Naive thymus-derived CD4-positive, alpha-beta T cell (primary cell): ENCODE measurements around the gene NKAPD1. TPM values are rescaled to one million over a fixed set of nuclear protein-coding genes. Genes with fewer than 3 reads are reported as not detected.
A peak's percentile ranks its signal among the peaks of the same experiment; 100 is the strongest.
"Not testable (repeated sequence)": the region's sequence is repeated elsewhere in the genome, so short reads cannot be mapped to it uniquely, and the experiment has no call there.

Source experiments
- ATAC-seq: fragments of 150-1000 bp; cut with Tn5 transposase; 2 replicates; pipeline ENCODE4 v1.10.0; 2021; ENCODE audit warnings: mild to moderate bottlenecking, moderate library complexity
- CTCF ChIA-PET: fragments of 350-600 bp; sonication (Branson Sonifier 250); formaldehyde crosslinking; loops from one replicate; lab custom pipeline; 2021; ENCODE audit warnings: antibody characterized with exemption; lab: Charles Lee
- POLR2A ChIA-PET: fragments of 350-600 bp; sonication (Branson Sonifier 250); formaldehyde crosslinking; loops from one replicate; lab custom pipeline; 2021; ENCODE audit warnings: antibody characterized with exemption, inconsistent platforms; lab: Charles Lee
- DNase-seq, 9 donors: peaks; one replicate each; pipeline versions ENCODE4 v3.0.0 to v3.0.0-alpha.2; 2020 to 2022; ENCODE audit warnings: mixed read lengths in 1 of 9
- H3K27ac ChIP-seq: one replicate; pipeline ENCODE4 v1.7.0; 2013; ENCODE audit warnings: mild to moderate bottlenecking, low read depth, low read length, moderate library complexity
- H3K27me3 ChIP-seq, 2 donors: one replicate each; pipeline ENCODE4 v1.7.0; 2013; ENCODE audit warnings: low read length in 2 of 2, mild to moderate bottlenecking in 2 of 2, moderate library complexity in 2 of 2; ENCODE audit not compliant: control insufficient read depth in 2 of 2, insufficient read depth in 2 of 2
- H3K36me3 ChIP-seq, 3 experiments: 1 replicate in 2 of 3; 2 replicates in 1 of 3; pipeline ENCODE4 v1.7.0; 2013; ENCODE audit warnings: low read length in 3 of 3, mild to moderate bottlenecking in 3 of 3, moderate library complexity in 1 of 3; ENCODE audit not compliant: insufficient read depth in 3 of 3, control insufficient read depth in 2 of 3
- H3K4me1 ChIP-seq, 2 donors: one replicate each; pipeline ENCODE4 v1.7.0; 2013; ENCODE audit warnings: low read length in 2 of 2, mild to moderate bottlenecking in 2 of 2, moderate library complexity in 1 of 2; ENCODE audit not compliant: control insufficient read depth in 2 of 2, insufficient read depth in 2 of 2
- H3K4me3 ChIP-seq: 2 replicates; pipeline ENCODE4 v1.7.0; 2013; ENCODE audit warnings: mild to moderate bottlenecking, low read length
- H3K9me3 ChIP-seq, 3 experiments: 1 replicate in 2 of 3; 2 replicates in 1 of 3; pipeline ENCODE4 v1.7.0; 2013; ENCODE audit warnings: low read length in 3 of 3; ENCODE audit not compliant: control insufficient read depth in 2 of 3
- H3K27ac Mint-ChIP-seq, 9 donors: one replicate each; pipeline ENCODE4 v1.8.0; 2020 to 2022; ENCODE audit warnings: mixed read lengths in 9 of 9, mild to moderate bottlenecking in 8 of 9, moderate library complexity in 5 of 9, inconsistent platforms in 2 of 9
- H3K27me3 Mint-ChIP-seq, 5 donors: one replicate each; pipeline ENCODE4 v1.8.0; 2021 to 2022; ENCODE audit warnings: mixed read lengths in 5 of 5, mild to moderate bottlenecking in 1 of 5
- H3K36me3 Mint-ChIP-seq, 5 donors: one replicate each; pipeline ENCODE4 v1.8.0; 2020 to 2022; ENCODE audit warnings: mixed read lengths in 5 of 5, mild to moderate bottlenecking in 3 of 5, inconsistent platforms in 1 of 5
- H3K4me1 Mint-ChIP-seq, 7 donors: one replicate each; pipeline ENCODE4 v1.8.0; 2020 to 2022; ENCODE audit warnings: mixed read lengths in 7 of 7, mild to moderate bottlenecking in 3 of 7, inconsistent platforms in 1 of 7
- H3K4me3 Mint-ChIP-seq, 10 donors: one replicate each; pipeline ENCODE4 v1.8.0; 2020 to 2022; ENCODE audit warnings: mild to moderate bottlenecking in 10 of 10, mixed read lengths in 10 of 10, moderate library complexity in 6 of 10, inconsistent platforms in 2 of 10
- H3K9me3 Mint-ChIP-seq, 11 donors: one replicate each; pipeline ENCODE4 v1.8.0; 2020 to 2022; ENCODE audit warnings: mixed read lengths in 11 of 11, mild to moderate bottlenecking in 4 of 11, inconsistent platforms in 1 of 11, moderate library complexity in 1 of 11
- intact Hi-C, 2 donors: fragments of 100-400 bp; cut with micrococcal nuclease; formaldehyde crosslinking; loops; one replicate each; pipeline ENCODE4 v1.15.1; 2023
- polyA plus RNA-seq, 2 donors: library from polyadenylated mRNA; unstranded; fragments of 300-500 nt; fragmentation: Illumina TruSeq; gene quantifications; one replicate each; pipeline ENCODE4 v1.2.3, GENCODE V29; 2021
- total RNA-seq, 6 experiments: library from RNA in 5 of 6; stranded (reverse) in 5 of 6; gene quantifications; 1 replicate in 5 of 6; 2 replicates in 1 of 6; pipeline ENCODE4 v1.2.3 and lab custom pipeline; 2021 to 2026

Gene NKAPD1, protein sequence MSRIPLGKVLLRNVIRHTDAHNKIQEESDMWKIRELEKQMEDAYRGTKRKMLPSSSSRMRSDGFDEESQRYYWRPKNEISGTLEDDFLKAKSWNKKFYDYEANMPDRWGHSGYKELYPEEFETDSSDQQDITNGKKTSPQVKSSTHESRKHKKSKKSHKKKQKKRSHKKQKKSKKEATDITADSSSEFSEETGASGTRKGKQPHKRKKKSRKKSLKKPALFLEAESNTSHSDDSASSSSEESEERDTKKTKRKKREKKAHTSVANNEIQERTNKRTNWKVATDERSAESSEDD
- total RNA-seq (10 to 100 TPM; 12.4 to 22.9 (median 19.7) TPM), polyA plus RNA-seq (10 to 100 TPM in 1 of 2 donors, 1 to 10 TPM in 1; 9.2 to 10.9 TPM), total RNA-seq (lab: John Stamatoyannopoulos, UW) (31.1 reads per million, percentile 60 among the genes with 10 or more reads in this experiment)

DNA sequence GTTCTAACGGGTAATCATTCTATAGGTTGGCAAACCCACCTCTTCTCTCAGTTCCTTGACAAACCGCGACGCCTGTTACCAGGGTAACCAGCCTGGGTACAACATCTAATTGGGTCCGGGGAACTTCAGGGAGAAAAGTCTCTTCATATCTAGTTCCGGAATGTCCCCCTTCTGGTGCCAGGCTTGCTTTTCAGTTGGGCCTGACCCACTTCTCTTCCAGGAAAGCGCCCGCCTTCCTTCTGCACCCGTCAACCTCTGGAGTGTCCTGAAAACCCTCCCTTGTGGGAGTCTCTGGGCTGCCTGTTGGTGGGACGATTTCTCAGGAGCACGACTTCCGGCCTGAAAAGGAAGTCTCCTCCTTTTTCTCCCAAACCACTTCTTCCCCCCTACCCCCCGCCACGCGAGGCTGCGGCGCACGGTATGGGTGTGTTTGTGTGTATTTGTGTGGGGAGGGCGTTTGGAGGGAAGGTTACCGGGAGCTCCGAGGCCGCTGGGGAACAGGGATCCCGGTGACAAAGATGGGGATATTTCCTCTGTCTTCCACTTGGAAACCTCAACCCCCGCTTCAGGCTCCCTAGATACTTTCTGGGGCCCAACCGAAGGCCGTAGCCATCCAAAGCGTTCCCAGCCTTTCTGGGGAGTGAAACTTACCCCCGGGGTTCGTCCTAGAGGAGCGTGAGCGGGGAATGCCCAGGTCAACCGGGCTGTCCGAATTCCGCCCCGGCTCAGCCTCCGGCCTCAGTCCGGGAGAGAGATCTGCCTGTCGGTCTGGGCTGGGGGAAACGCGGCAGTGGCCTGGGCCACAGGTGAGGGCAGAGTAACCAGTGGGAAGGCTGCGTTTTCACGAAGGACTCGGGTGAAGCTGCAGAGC is at the start of gene NKAPD1, which contains the start of gene PIH1D2:
NKAPD1 (plus strand) TSS at position 359 of the 871 bp plus-strand sequence. CDS start 1,276 bp downstream, outside the sequence.
PIH1D2 (minus strand) TSS at position 77 of the 871 bp plus-strand sequence. CDS start 843 bp downstream, outside the sequence.
- Mint-ChIP-seq H3K9me3 (peaks cover 0 to 4% (median 0%) of the 10 kb centered on the region in 11 donors), H3K36me3 (peaks cover 0 to 21% (median 11%) of the 10 kb centered on the region in 5 donors), H3K4me3 (peak within 1 kb of the TSS; percentile 80 to 98 (median 94)), H3K27me3 (peaks cover 6 to 22% (median 12%) of the 10 kb centered on the region in 5 donors), H3K4me1 (peaks cover 14 to 49% (median 40%) of the 10 kb centered on the region in 7 donors), H3K27ac (peak within 1 kb of the TSS; percentile 84 to 96 (median 95))
- H3K4me1 ChIP-seq = peaks cover 5 to 11% of the 10 kb centered on the region in 2 donors
- peak within 1 kb of the TSS; percentile 79 for H3K27ac ChIP-seq
- H3K4me3 ChIP-seq = peak within 1 kb of the TSS; percentile 97
- H3K27me3 ChIP-seq = no peaks in the 10 kb centered on the region
- ChIA-PET POLR2A (interaction anchor here (0.6 to 3.2 kb wide), 7 partner anchors 9 to 319 kb away, joined by 3 to 25 read pairs (median 3); partner anchors contain the start of genes SDHD and TIMM8B), CTCF (no interaction called here)
- ATAC-seq (peak; percentile 94), DNase-seq (peak; percentile 64 to 88 (median 84))
- peaks cover 4 to 19% (median 6%) of the 10 kb centered on the region in 3 experiments for H3K36me3 ChIP-seq
- intact Hi-C loops = loop anchor here (1.0 to 2.0 kb wide), 7 partner anchors 12 to 203 kb away; partner anchors contain the start of genes CFAP68 (in 2 of the 2), DLAT (in 2 of the 2), FDXACB1 (in 2 of the 2) and SDHD (in 2 of the 2)
- no peaks in the 10 kb centered on the region for H3K9me3 ChIP-seq

DNA sequence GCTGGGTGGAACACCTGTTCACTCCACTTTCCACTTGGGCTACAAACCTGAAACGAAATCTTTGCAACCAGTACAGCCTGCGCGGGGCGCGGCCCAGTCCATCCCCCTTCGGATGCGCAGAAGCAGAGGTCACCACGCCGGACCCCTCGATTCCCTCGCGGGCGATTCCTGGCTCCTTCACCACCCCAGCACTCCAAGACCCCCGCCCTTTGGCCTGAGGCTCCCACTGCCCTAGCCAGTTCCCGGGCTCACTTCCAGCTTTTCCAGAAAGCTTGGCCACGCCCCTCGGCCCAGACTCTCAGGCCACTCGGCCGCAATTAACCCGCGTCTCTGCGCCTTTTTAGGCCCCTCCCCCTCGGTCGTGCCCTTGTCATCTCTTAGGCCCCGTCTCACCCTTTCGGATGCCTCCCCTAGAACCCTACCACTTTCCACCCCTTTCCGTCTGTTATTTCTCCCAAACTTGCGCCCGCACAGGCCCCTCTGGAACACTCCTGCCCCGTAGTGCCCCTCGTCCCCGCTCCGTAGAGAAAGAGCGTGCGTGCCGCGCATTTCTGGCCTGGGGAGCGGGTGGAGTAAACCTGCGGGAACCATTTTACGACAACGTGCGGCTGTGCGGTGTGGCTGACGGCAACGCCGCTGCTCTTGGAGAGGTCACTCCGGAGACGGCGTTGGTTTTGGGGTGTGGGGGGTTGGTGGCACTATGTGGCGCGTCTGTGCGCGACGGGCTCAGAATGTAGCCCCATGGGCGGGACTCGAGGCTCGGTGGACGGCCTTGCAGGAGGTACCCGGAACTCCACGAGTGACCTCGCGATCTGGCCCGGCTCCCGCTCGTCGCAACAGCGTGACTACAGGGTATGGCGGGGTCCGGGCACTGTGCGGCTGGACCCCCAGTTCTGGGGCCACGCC is 49.1 kb upstream of the NKAPD1 start, which contains the start of gene DLAT:
DLAT (plus strand) TSS at position 636 of the 906 bp plus-strand sequence; CDS start at position 701, 65 bp downstream.
- Histone ChIP-seq H3K27ac (peak within 1 kb of the TSS; percentile 93), H3K27me3 (no peaks in the 10 kb centered on the region), H3K4me1 (peaks cover 0 to 7% of the 10 kb centered on the region in 2 donors), H3K4me3 (peak within 1 kb of the TSS; percentile 100), H3K36me3 (peaks cover 0 to 31% (median 0%) of the 10 kb centered on the region in 3 experiments), H3K9me3 (no peaks in the 10 kb centered on the region)
- intact Hi-C loops = loop anchor here (1.0 to 10.0 kb wide), 14 partner anchors 16 to 1290 kb away; partner anchors contain the start of genes ALG9 (in 2 of the 2), CFAP68 (in 2 of the 2), FDXACB1 (in 2 of the 2) and NKAPD1 (in 2 of the 2)
- Mint-ChIP-seq H3K36me3 (peaks cover 5 to 17% (median 16%) of the 10 kb centered on the region in 5 donors), H3K4me1 (peaks cover 14 to 39% (median 30%) of the 10 kb centered on the region in 7 donors), H3K27me3 (no peaks in the 10 kb centered on the region), H3K27ac (peak within 1 kb of the TSS; percentile 96 to 100 (median 98)), H3K4me3 (peak within 1 kb of the TSS; percentile 97 to 100 (median 99)), H3K9me3 (no peaks in the 10 kb centered on the region)
- DNase-seq (peak; percentile 66 to 87 (median 85)), ATAC-seq (peak; percentile 95)
- ChIA-PET CTCF (interaction anchor here (1.0 to 1.1 kb wide), 2 partner anchors 43 to 154 kb away, joined by 3 to 5 read pairs; no protein-coding TSS in a partner anchor), POLR2A (interaction anchor here (0.6 to 2.8 kb wide), 3 partner anchors 62 to 153 kb away, joined by 3 to 9 read pairs (median 3); partner anchors contain the start of genes ALG9, SDHD and TIMM8B)

DNA sequence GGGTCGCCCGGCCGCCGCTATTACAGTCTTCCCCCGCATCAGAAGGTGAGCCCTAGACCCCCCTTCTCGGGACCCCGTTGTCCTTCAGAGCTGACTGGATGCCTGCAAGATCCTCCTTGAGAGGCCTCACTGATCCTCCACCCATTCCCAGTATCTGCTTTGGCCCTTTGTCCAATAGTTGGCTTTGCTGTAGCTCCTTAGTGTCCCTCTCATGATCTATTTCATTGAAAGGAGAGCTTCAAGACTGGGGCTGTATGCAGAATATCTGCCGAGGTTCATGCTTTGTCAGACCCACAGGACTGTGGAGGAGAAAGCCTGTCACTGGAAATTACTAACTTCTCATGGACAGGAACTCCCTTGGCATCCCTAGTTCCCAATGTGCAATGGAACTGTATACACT is 48.4 kb upstream of the NKAPD1 start:
- Mint-ChIP-seq H3K4me1 (peaks cover 14 to 40% (median 32%) of the 10 kb centered on the region in 7 donors), H3K4me3 (peak overlapping the region; percentile 97 to 100 (median 99)), H3K9me3 (no peaks in the 10 kb centered on the region), H3K27ac (peak overlapping the region; percentile 96 to 100 (median 98)), H3K27me3 (no peaks in the 10 kb centered on the region), H3K36me3 (peaks cover 9 to 20% (median 19%) of the 10 kb centered on the region in 5 donors)
- intact Hi-C loops = loop anchor here (1.0 to 10.0 kb wide), 13 partner anchors 15 to 1289 kb away; partner anchors contain the start of genes ALG9 (in 2 of the 2), CFAP68 (in 2 of the 2), FDXACB1 (in 2 of the 2) and NKAPD1 (in 2 of the 2)
- DNase-seq = peak in 1 of 9 donors; percentile 6
- H3K27ac ChIP-seq = peak overlapping the region; percentile 93
- ATAC-seq = no peak
- H3K36me3 ChIP-seq = peaks cover 0 to 34% (median 2%) of the 10 kb centered on the region in 3 experiments
- peaks cover 0 to 7% of the 10 kb centered on the region in 2 donors for H3K4me1 ChIP-seq
- H3K9me3 ChIP-seq = no peaks in the 10 kb centered on the region
- POLR2A ChIA-PET = interaction anchor here (0.6 to 2.8 kb wide), 3 partner anchors 61 to 154 kb away, joined by 3 to 9 read pairs (median 3); partner anchors contain the start of genes ALG9, SDHD and TIMM8B
- peak overlapping the region; percentile 100 for H3K4me3 ChIP-seq
- CTCF ChIA-PET = interaction anchor here (1.0 kb wide), 1 partner anchor 155 kb away, joined by 5 read pairs; no protein-coding TSS in a partner anchor
- H3K27me3 ChIP-seq = no peaks in the 10 kb centered on the region

DNA sequence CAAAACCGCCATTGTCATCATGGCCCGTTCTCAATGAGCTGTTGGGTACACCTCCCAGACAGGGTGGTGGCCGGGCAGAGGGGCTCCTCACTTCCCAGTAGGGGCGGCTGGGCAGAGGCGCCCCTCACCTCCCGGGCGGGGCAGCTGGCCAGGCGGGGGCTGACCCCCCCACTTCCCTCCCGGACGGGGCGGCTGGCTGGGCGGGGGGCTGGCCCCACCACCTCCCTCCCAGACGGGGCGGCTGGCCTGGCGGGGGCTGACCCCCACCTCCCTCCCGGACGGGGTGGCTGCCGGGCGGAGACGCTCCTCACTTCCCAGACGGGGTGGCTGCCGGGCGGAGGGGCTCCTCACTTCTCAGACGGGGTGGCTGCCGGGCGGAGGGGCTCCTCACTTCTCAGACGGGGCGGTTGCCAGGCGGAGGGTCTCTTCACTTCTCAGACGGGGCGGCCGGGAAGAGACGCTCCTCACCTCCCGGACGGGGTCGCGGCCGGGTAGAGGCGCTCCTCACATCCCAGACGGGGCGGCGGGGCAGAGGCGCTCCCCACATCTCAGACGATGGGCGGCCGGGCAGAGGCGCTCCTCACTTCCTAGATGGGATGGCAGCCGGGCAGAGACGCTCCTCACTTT is 47.2 kb upstream of the NKAPD1 start:
- H3K4me3 ChIP-seq, H3K27ac ChIP-seq, CTCF ChIA-PET, H3K4me1 ChIP-seq, POLR2A ChIA-PET, H3K9me3 Mint-ChIP-seq, H3K27me3 Mint-ChIP-seq, ATAC-seq, H3K27ac Mint-ChIP-seq, H3K27me3 ChIP-seq, DNase-seq, H3K9me3 ChIP-seq: not testable (repeated sequence)
- Mint-ChIP-seq H3K36me3 (peaks cover 9 to 20% (median 19%) of the 10 kb centered on the region in 5 donors), H3K4me1 (peaks cover 14 to 40% (median 32%) of the 10 kb centered on the region in 7 donors), H3K4me3 (peak overlapping the region in 1 of 10 donors; percentile 31)
- H3K36me3 ChIP-seq = peaks cover 0 to 34% (median 5%) of the 10 kb centered on the region in 3 experiments
- intact Hi-C loops = loop anchor here in 1 of 2 donors (10.0 kb wide), 1 partner anchor 1288 kb away; the partner anchor contains the start of gene TTC12

DNA sequence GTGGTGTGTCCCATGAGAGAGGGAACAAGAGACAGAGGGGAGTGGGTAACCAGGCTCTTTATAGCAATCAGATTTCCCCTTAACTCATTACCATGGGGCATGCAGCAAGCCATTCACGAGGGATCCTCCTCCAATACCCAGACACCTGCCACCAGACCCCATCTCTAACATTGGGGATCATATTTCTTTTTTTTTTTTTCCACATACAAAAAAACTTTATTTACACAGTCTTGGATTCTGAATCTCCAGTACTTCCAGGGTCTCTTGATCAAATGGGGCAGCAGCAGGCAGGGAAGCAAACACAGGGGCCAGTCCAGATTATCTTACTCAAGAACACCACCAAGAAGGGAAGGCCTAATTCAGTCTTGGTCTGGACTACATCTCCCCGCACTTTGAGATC is 44.6 kb upstream of the NKAPD1 start:
- no peaks in the 10 kb centered on the region for H3K27me3 Mint-ChIP-seq
- H3K4me1 Mint-ChIP-seq = peaks cover 5 to 23% (median 12%) of the 10 kb centered on the region in 7 donors
- DNase-seq (no peak), ATAC-seq (no peak)
- intact Hi-C loops = loop anchor here in 1 of 2 donors (10.0 kb wide), 1 partner anchor 1285 kb away; the partner anchor contains the start of gene TTC12
- H3K36me3 Mint-ChIP-seq = peaks cover 9 to 30% (median 26%) of the 10 kb centered on the region in 5 donors
- Histone ChIP-seq H3K4me3 (no peak overlapping the region), H3K36me3 (peaks cover 0 to 34% (median 5%) of the 10 kb centered on the region in 3 experiments), H3K27ac (no peak overlapping the region), H3K9me3 (no peaks in the 10 kb centered on the region), H3K4me1 (peaks cover 0 to 4% of the 10 kb centered on the region in 2 donors), H3K27me3 (no peaks in the 10 kb centered on the region)
- peak overlapping the region in 3 of 9 donors; percentile 13 to 59 (median 29) for H3K27ac Mint-ChIP-seq
- CTCF ChIA-PET = no interaction called here
- H3K4me3 Mint-ChIP-seq = no peak overlapping the region
- POLR2A ChIA-PET = no interaction called here
- H3K9me3 Mint-ChIP-seq = no peaks in the 10 kb centered on the region
